Suprapubic skin (tissue), 3 donors: ENCODE measurements around the gene RGS4.

Experiments
- EP300 ChIP-seq: sonication (generic); formaldehyde crosslinking; IDR thresholded peaks from one replicate; pipeline ENCODE4 v1.6.1; 2017; ENCODE audit warnings: antibody characterized with exemption
- POLR2A ChIP-seq, 2 donors: fragments of 450-650 bp; IDR thresholded peaks; one replicate each; pipeline ENCODE4 v1.6.1; 2017; ENCODE audit warnings: antibody characterized with exemption in 2 of 2, mild to moderate bottlenecking in 2 of 2, moderate library complexity in 2 of 2
- TF ChIP-seq, protein P1 (sequence below), 2 donors: fragments of 200-600 bp in 1 of 2; fragments of 450-650 bp in 1 of 2; sonication (generic) in 1 of 2; IDR thresholded peaks; one replicate each; pipeline ENCODE4 v1.5.1; 2016 to 2019; ENCODE audit warnings: antibody characterized with exemption in 2 of 2, mild to moderate bottlenecking in 1 of 2, moderate library complexity in 1 of 2

DNA sequence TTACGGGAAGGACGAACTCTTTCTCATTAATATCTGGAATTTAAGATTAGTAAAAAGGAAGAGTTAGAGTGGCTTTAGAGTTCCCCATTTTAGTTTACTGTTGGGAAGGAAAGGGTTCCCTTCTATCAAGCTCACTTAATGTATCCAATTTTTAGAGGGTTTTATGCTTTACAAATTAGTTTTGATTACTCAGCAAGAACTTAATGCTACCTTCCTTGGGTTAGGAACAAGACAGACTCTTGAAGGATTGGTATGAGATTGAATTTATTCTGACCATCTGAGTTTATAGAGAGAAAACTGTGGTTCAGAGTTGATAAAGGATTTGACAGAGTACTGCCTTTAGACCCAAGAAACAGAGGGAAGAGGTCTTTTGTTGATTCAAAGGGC is 29.5 kb upstream of the RGS4 start:
- TF ChIP-seq POLR2A (IDR thresholded peaks at IDR 0.05), result no peak
- TF ChIP-seq, protein P1, sequence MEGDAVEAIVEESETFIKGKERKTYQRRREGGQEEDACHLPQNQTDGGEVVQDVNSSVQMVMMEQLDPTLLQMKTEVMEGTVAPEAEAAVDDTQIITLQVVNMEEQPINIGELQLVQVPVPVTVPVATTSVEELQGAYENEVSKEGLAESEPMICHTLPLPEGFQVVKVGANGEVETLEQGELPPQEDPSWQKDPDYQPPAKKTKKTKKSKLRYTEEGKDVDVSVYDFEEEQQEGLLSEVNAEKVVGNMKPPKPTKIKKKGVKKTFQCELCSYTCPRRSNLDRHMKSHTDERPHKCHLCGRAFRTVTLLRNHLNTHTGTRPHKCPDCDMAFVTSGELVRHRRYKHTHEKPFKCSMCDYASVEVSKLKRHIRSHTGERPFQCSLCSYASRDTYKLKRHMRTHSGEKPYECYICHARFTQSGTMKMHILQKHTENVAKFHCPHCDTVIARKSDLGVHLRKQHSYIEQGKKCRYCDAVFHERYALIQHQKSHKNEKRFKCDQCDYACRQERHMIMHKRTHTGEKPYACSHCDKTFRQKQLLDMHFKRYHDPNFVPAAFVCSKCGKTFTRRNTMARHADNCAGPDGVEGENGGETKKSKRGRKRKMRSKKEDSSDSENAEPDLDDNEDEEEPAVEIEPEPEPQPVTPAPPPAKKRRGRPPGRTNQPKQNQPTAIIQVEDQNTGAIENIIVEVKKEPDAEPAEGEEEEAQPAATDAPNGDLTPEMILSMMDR (IDR thresholded peaks at IDR 0.05), result no peak
- no peak for TF ChIP-seq EP300
